Activated naive CD4-positive, alpha-beta T cell treated with anti-CD3 and anti-CD28 coated beads for 36 hours (primary cell): ENCODE measurements around the gene LRRC1. TPM values are rescaled to one million over a fixed set of nuclear protein-coding genes. Genes with fewer than 3 reads are reported as not detected.
A peak's percentile ranks its signal among the peaks of the same experiment; 100 is the strongest.
"Not testable (repeated sequence)": the region's sequence is repeated elsewhere in the genome, so short reads cannot be mapped to it uniquely, and the experiment has no call there.

Experiments used
- CTCF ChIA-PET: fragments of 350-600 bp; sonication (Branson Sonifier 250); formaldehyde crosslinking; loops from one replicate; lab custom pipeline; 2021; ENCODE audit warnings: antibody characterized with exemption; lab: Charles Lee
- DNase-seq: peaks from one replicate; pipeline ENCODE4 v3.0.0-alpha.2; 2020
- H3K27ac Mint-ChIP-seq: one replicate; pipeline ENCODE4 v1.8.0; 2021; ENCODE audit warnings: mild to moderate bottlenecking, mixed read lengths
- H3K27me3 Mint-ChIP-seq: one replicate; pipeline ENCODE4 v1.8.0; 2021; ENCODE audit warnings: low read depth, mixed read lengths
- H3K36me3 Mint-ChIP-seq: one replicate; pipeline ENCODE4 v1.8.0; 2021; ENCODE audit warnings: low read depth, mixed read lengths
- H3K4me1 Mint-ChIP-seq: one replicate; pipeline ENCODE4 v1.8.0; 2021; ENCODE audit warnings: low read depth, mixed read lengths
- H3K4me3 Mint-ChIP-seq: one replicate; pipeline ENCODE4 v1.8.0; 2021; ENCODE audit warnings: mild to moderate bottlenecking, moderate library complexity, mixed read lengths
- H3K9me3 Mint-ChIP-seq: one replicate; pipeline ENCODE4 v1.8.0; 2021; ENCODE audit warnings: mixed read lengths
- intact Hi-C: fragments of 100-400 bp; cut with micrococcal nuclease; formaldehyde crosslinking; loops from one replicate; pipeline ENCODE4 v1.15.1; 2023
- total RNA-seq, 2 experiments: library from RNA; stranded (reverse); gene quantifications; one replicate each; pipeline ENCODE4 v1.2.3, GENCODE V29; 2021

LRRC1 gene
- total RNA-seq, 2 experiments from 2014 or later = 2.3 to 2.9 TPM

DNA sequence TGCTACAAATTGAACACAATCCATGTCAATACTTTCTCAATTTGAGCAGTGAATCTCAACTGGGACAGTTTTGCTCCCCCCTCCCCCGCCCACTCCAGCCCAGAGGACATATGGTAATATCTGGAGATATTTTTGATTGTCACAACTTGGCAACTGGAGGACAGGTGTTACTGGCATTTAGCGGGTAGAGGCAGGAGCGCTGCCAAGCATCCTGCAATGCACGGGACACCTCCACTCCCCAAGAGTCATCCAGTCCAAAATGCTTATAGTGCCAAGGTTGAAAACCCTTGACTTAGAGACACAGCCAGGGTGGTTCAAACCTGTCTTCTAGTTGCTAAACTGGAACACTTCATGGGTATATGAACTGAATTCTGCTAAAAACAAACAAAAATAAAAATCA lies 26.9 kb upstream of the LRRC1 start:
- peaks cover 15% of the 10 kb centered on the region for H3K27me3 Mint-ChIP-seq
- no peak for DNase-seq
- no peaks in the 10 kb centered on the region for H3K9me3 Mint-ChIP-seq
- H3K36me3 Mint-ChIP-seq = no peaks in the 10 kb centered on the region
- intact Hi-C loops = no loop called here
- H3K4me1 Mint-ChIP-seq = no peaks in the 10 kb centered on the region
- CTCF ChIA-PET = no interaction called here
- H3K4me3 Mint-ChIP-seq = no peak overlapping the region
- H3K27ac Mint-ChIP-seq = no peak overlapping the region

DNA sequence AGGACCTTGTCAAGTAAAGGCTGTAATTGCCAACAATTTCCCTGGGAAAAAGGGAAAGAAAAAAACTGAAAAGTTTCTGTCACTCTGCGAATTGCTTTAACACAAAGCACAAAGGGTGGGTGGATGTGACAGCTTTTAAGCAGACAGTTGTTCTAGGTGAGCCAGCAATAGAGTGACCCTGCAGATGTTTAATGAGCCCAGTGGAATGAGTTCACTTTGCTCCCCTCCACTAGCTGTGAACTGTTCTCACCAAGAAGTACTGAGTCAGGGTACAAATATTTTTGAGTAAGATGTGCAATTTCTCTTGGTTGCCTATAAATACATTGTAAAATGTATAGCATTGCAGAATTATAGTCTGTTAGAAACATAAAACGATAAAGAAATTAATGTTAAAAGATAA lies 26.2 kb upstream of the LRRC1 start:
- intact Hi-C loops = no loop called here
- no peak overlapping the region for H3K4me3 Mint-ChIP-seq
- no peaks in the 10 kb centered on the region for H3K36me3 Mint-ChIP-seq
- H3K9me3 Mint-ChIP-seq = no peaks in the 10 kb centered on the region
- no peaks in the 10 kb centered on the region for H3K4me1 Mint-ChIP-seq
- no peak for DNase-seq
- CTCF ChIA-PET = no interaction called here
- H3K27ac Mint-ChIP-seq = no peak overlapping the region
- peaks cover 9% of the 10 kb centered on the region for H3K27me3 Mint-ChIP-seq

DNA sequence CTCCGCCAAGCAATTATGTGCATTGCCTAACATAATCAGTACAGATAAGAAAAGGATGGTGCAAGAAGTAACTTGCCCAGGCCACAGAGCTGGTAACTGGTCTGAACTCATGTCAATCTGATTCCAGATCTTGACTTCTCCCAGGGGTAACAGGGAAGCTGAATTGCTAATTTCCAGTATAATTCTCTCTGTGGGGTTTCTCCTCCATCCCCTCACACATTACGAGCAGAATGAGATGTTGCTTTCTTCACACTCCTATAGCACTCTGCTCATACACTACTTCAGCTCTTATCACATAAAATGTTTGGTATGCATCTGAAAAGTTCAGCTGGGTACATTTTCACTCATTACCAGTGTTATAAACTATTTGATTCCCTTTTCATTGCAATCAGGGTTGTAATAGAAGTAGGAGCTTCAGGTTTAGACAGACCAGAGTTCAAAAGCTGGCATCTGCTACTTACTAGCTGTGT lies 24.0 kb upstream of the LRRC1 start:
- Mint-ChIP-seq H3K36me3 (no peaks in the 10 kb centered on the region), H3K4me1 (no peaks in the 10 kb centered on the region), H3K4me3 (no peak overlapping the region), H3K27ac (no peak overlapping the region), H3K9me3 (peaks cover 3% of the 10 kb centered on the region), H3K27me3 (peaks cover 6% of the 10 kb centered on the region)
- intact Hi-C loops = no loop called here
- DNase-seq = no peak
- CTCF ChIA-PET = no interaction called here

DNA sequence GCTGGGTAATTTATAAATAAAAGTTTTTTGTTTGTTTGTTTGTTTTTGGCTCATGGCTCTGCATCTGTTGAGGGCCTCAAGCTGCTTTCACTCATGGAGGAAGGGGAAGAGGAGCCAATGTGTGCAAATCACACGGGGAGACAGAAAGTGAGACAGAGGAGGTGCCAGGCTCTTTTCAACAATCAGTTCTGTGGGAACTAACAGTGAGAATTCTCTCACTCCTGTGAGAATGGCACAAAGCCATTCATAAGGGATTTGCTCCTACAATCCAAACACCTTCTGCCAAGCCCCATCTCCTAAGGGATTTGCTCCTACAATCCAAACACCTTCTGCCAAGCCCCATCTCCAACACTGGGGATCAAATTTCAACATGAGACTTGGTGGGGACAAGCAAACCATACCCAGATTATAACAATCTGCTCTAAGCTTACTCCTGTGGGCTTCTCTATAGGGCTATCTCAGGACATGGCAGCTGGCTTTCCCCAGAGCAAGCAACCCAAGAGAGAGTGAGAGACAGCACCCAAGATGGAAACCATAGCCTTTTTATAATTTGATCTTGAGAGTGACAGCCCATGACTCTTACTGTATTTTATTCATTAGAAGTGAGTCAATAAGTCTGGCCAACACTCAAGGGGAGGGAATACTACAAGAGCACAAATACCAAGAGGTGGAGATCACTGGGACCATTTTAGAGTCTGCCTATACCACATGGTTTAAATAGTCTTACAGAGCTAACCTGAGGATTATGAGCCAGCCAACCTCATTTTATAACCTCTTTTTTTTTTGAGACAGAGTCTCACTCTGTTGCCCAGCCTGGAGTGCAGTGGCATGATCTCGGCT lies 22.8 kb upstream of the LRRC1 start:
- intact Hi-C loops = no loop called here
- no peaks in the 10 kb centered on the region for H3K4me1 Mint-ChIP-seq
- CTCF ChIA-PET = interaction anchor here (1.7 kb wide), 1 partner anchor 184 kb away, joined by 4 read pairs; no protein-coding TSS in a partner anchor

DNA sequence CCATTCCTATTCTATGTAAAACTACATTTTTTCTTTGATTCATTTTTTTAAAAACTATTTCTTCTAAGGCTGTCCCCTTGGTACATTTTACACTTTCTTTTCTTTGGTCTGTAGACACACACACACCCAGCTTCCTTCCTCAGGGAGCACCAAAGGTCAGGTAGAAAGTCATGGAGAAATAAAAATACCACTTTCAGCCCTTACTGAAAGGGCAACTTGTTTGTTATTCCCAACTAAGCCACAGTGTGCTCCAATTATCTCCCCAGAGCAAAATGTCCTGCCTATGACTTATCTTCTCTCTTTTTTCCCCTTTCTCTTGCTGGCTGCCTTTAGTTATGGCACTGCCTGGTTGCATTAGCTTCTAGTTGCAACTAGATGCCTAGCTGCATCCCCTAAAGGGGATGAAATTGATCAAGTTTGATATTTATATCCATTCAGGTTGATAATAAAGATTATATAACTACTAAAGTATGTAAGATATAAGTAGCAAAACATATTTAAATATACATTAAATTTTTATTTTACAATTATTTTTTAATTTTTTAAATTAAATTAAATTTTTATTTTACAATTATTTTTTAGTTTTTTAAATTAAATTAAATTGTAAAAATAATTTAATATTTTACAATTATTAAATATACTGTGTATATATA lies 21.6 kb upstream of the LRRC1 start:
- H3K9me3 Mint-ChIP-seq = peaks cover 3% of the 10 kb centered on the region
- no peak for DNase-seq
- peaks cover 4% of the 10 kb centered on the region for H3K27me3 Mint-ChIP-seq
- intact Hi-C loops = no loop called here
- H3K36me3 Mint-ChIP-seq = no peaks in the 10 kb centered on the region
- H3K4me3 Mint-ChIP-seq = no peak overlapping the region
- CTCF ChIA-PET = interaction anchor here (1.7 kb wide), 1 partner anchor 183 kb away, joined by 4 read pairs; no protein-coding TSS in a partner anchor
- H3K27ac Mint-ChIP-seq = no peak overlapping the region
- H3K4me1 Mint-ChIP-seq = no peaks in the 10 kb centered on the region

More for the DNA sequence above, 22.8 kb upstream of the LRRC1 start:
- Mint-ChIP-seq H3K4me3 (no peak overlapping the region), H3K27ac (no peak overlapping the region), H3K9me3 (peaks cover 3% of the 10 kb centered on the region), H3K36me3 (no peaks in the 10 kb centered on the region), H3K27me3 (peaks cover 4% of the 10 kb centered on the region)
- DNase-seq = no peak

DNA sequence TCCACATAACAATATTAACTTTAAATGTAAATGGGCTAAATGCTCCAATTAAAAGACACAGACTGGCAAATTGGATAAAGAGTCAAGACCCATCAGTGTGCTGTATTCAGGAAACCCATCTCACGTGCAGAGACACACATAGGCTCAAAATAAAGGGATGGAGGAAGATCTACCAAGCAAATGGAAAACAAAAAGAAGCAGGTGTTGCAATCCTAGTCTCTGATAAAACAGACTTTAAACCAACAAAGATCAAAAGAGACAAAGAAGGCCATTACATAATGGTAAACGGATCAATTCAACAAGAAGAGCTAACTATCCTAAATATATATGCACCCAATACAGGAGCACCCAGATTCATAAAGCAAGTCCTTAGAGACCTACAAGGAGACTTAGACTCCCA lies 18.7 kb upstream of the LRRC1 start:
- H3K4me3 Mint-ChIP-seq, H3K4me1 Mint-ChIP-seq, H3K27me3 Mint-ChIP-seq, CTCF ChIA-PET, intact Hi-C loops, DNase-seq, H3K36me3 Mint-ChIP-seq, H3K9me3 Mint-ChIP-seq, H3K27ac Mint-ChIP-seq: not testable (repeated sequence)

DNA sequence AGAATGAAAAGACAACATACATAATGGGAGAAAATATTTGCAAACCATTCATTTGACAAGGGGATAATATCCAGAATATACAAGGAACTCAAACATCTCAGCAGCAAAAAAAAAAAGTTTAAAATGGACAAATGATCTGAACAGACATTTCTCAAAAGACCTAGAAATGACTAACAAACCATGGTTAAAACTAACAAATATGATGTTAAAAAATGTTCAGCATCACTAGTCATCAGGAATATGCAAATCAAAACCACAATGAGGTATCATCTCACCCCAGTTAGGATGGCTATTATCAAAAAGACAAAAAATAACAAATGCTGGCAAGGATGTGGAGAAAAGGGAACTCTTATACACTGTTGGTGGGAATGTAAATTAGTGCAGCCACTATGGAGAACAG lies 9.8 kb upstream of the LRRC1 start:
- H3K9me3 Mint-ChIP-seq, H3K4me1 Mint-ChIP-seq, H3K4me3 Mint-ChIP-seq, H3K36me3 Mint-ChIP-seq, CTCF ChIA-PET, intact Hi-C loops, DNase-seq, H3K27ac Mint-ChIP-seq: not testable (repeated sequence)
- peaks cover 14% of the 10 kb centered on the region for H3K27me3 Mint-ChIP-seq

DNA sequence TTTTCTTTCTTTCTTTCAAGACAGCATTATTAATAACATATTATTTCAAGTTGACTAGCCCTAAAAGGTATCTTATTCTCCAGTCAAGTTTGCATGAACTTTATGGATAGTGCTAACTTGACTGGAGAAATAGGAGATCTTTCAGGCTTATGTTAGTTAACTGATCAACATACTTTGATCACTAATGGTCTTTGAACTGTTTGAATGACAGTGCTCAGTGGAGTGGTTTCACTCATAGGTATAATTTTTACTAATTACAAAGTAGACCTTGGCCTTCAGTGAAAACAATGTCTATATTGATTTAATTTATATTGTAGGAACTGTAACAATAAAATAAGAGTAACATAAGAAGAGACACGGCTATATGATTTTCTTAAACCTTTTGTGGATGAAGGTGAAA lies 8.0 kb upstream of the LRRC1 start:
- Mint-ChIP-seq H3K36me3 (no peaks in the 10 kb centered on the region), H3K9me3 (peaks cover 4% of the 10 kb centered on the region), H3K27me3 (peaks cover 18% of the 10 kb centered on the region), H3K4me3 (no peak overlapping the region), H3K27ac (no peak overlapping the region), H3K4me1 (no peaks in the 10 kb centered on the region)
- DNase-seq = no peak
- CTCF ChIA-PET = no interaction called here
- intact Hi-C loops = no loop called here

DNA sequence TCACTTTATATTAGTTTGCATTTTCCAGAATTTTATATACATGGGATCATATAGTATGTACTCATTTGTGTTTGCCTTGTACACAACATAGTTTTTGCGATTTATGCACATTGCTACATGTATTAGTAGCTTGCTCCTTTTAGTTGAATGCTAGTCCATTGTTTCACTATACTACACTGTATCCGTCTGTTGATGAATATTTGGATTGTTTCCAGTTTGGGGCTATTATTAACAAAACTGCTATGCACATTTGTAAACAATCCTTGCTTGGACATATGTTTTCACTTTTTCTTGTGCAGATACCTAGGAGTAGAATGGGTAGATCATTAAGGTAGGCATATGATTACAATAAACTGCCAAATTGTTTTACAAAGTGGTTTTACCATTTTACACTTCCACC lies 3.9 kb upstream of the LRRC1 start:
- H3K36me3 Mint-ChIP-seq = no peaks in the 10 kb centered on the region
- peaks cover 4% of the 10 kb centered on the region for H3K9me3 Mint-ChIP-seq
- no peak overlapping the region for H3K4me3 Mint-ChIP-seq
- CTCF ChIA-PET = no interaction called here
- peaks cover 24% of the 10 kb centered on the region for H3K27me3 Mint-ChIP-seq
- DNase-seq = no peak
- peaks cover 6% of the 10 kb centered on the region for H3K4me1 Mint-ChIP-seq
- intact Hi-C loops = loop anchor here (10.0 kb wide), 2 partner anchors 436 to 486 kb away; no protein-coding TSS in a partner anchor
- no peak overlapping the region for H3K27ac Mint-ChIP-seq

DNA sequence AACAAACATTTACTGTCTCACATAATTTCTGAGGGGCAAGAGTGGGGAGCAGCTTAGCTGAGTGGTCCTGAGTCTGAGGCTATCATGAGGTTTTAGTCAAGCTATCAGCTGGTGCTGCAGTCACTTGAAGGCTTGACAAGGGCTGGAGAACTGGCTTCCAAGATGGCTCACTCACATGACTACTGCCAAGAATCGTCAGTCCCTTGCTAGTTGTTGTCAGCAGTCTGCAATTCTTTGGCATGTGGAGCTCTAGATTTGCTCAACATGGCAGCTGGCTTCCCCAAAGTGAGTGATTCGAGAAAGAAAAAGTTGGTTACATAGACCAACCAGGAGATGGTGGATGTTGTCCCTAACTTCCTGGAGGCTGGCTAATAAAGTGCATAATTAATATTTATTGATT lies 2.8 kb upstream of the LRRC1 start:
- Mint-ChIP-seq H3K27ac (no peak overlapping the region), H3K36me3 (no peaks in the 10 kb centered on the region), H3K4me3 (no peak overlapping the region), H3K4me1 (peaks cover 10% of the 10 kb centered on the region), H3K9me3 (peaks cover 4% of the 10 kb centered on the region), H3K27me3 (peaks cover 27% of the 10 kb centered on the region)
- CTCF ChIA-PET = interaction anchor here (1.0 kb wide), 1 partner anchor 164 kb away, joined by 3 read pairs; no protein-coding TSS in a partner anchor
- no peak for DNase-seq
- intact Hi-C loops = loop anchor here (10.0 kb wide), 2 partner anchors 437 to 487 kb away; no protein-coding TSS in a partner anchor

DNA sequence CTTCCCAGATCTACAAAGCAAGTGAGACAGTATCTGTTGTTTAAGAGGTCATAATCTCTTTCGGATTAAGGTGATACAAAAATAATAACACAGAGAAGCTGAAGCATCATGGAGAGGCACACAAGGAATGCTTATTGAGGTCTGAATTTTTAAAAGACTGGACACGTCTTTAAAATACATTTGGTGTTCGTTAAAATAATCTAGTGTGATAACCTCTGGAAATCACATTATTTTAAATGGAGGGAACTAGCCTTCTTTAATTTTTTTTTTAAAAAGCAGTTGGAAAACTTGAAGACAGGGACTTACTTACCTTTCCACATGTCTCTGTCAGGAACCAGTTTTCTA lies 1.9 kb upstream of the LRRC1 start:
- CTCF ChIA-PET = interaction anchor here (0.6 to 2.3 kb wide), 5 partner anchors 28 to 1772 kb away, joined by 3 to 5 read pairs (median 3); no protein-coding TSS in a partner anchor
- no peak for DNase-seq

DNA sequence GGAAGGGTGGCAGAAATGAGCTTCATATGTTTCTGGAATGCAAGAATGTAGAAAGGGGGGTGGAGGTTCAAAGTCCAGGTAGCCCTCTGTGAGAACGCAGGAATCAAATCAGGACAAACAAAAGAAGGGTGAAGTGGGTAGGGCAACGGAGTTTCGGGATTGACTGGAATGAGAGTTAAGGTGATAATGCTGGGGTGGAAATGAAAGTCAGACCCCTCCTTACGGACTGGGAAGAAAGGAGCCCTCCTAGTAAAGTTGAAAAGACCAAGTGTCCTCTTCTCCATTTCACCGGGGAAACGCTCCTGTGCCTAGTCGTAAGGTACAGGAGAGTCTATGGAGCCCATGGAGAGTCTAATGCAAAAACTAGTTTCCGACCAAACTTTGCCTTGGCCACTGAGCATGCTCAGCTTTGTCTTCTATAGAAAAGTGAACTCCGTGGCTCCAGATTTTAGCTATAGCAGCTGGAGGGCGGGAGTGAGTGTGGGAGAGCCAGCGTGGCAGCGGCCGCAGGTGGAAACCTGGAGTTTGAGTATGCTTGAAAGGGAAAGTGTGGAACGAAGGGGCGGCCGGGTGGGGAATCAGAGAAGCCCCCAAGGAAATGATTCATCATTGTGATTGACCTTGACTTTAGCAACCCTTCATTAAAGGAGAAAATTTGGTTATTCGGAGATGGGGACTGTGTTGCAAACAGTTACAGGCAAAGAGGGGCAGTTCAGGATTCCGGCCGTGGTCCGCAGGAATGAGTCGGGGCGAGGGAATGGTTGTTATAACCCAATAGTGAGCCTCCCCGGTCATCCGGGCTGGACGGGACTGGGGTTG lies 1.3 kb upstream of the LRRC1 start:
- no peaks in the 10 kb centered on the region for H3K36me3 Mint-ChIP-seq
- no peak overlapping the region for H3K27ac Mint-ChIP-seq
- peaks cover 10% of the 10 kb centered on the region for H3K4me1 Mint-ChIP-seq
- peak; percentile 57 for DNase-seq
- H3K4me3 Mint-ChIP-seq = peak overlapping the region; percentile 95
- intact Hi-C loops = loop anchor here (1.0 to 10.0 kb wide), 7 partner anchors 65 to 489 kb away; no protein-coding TSS in a partner anchor
- peaks cover 4% of the 10 kb centered on the region for H3K9me3 Mint-ChIP-seq
- CTCF ChIA-PET = interaction anchor here (0.6 to 2.3 kb wide), 5 partner anchors 29 to 1773 kb away, joined by 3 to 5 read pairs (median 4); no protein-coding TSS in a partner anchor
- peaks cover 19% of the 10 kb centered on the region for H3K27me3 Mint-ChIP-seq

More for the DNA sequence above, 1.9 kb upstream of the LRRC1 start:
- H3K4me3 Mint-ChIP-seq = peak overlapping the region; percentile 95
- intact Hi-C loops = loop anchor here (10.0 kb wide), 2 partner anchors 438 to 488 kb away; no protein-coding TSS in a partner anchor
- H3K4me1 Mint-ChIP-seq = peaks cover 10% of the 10 kb centered on the region
- peaks cover 23% of the 10 kb centered on the region for H3K27me3 Mint-ChIP-seq
- H3K36me3 Mint-ChIP-seq = no peaks in the 10 kb centered on the region
- peaks cover 4% of the 10 kb centered on the region for H3K9me3 Mint-ChIP-seq
- H3K27ac Mint-ChIP-seq = no peak overlapping the region
